ENCODE measurements around the gene ABCD3. TPM values are rescaled to one million over a fixed set of nuclear protein-coding genes. Genes with fewer than 3 reads are reported as not detected.
A peak's percentile ranks its signal among the peaks of the same experiment; 100 is the strongest.

Gene ABCD3
- total RNA-seq, 1 donor from 2014 or later: 25.8 TPM

DNA sequence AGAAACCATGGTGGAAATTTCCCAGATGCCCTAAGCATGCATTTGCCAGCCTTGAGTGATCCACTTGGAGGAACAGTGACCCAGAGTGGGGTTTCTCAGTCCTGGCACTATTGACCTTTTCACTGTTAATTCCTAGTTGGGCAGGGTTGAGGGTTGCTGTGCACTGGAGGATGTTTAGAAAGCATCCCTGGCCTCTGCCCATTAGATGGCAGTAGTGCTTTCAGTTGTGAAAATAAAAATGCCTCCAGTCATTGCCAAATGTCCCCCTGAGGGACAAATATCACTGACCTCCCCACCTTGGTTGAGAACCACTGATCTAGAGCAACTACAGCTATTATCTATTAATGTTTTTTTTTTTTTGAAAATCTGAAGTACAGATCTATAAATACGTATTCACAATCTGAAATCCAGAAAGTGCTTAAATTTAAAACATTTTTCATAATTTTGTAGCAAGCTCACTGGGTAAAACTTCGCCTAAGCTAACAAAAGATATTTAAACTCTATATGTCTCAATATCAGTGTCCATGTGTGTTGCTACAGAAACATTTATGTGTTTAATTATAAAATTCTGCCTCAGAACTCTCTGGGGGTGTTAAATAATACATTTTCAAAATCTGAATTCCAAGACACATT is 96.0 kb downstream of the ABCD3 start:
- TF ChIP-seq, protein P1, sequence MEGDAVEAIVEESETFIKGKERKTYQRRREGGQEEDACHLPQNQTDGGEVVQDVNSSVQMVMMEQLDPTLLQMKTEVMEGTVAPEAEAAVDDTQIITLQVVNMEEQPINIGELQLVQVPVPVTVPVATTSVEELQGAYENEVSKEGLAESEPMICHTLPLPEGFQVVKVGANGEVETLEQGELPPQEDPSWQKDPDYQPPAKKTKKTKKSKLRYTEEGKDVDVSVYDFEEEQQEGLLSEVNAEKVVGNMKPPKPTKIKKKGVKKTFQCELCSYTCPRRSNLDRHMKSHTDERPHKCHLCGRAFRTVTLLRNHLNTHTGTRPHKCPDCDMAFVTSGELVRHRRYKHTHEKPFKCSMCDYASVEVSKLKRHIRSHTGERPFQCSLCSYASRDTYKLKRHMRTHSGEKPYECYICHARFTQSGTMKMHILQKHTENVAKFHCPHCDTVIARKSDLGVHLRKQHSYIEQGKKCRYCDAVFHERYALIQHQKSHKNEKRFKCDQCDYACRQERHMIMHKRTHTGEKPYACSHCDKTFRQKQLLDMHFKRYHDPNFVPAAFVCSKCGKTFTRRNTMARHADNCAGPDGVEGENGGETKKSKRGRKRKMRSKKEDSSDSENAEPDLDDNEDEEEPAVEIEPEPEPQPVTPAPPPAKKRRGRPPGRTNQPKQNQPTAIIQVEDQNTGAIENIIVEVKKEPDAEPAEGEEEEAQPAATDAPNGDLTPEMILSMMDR (IDR thresholded peaks at IDR 0.05; ENCODE audit: insufficient read depth, low read length, poor library complexity, severe bottlenecking): peak; percentile 81

DNA sequence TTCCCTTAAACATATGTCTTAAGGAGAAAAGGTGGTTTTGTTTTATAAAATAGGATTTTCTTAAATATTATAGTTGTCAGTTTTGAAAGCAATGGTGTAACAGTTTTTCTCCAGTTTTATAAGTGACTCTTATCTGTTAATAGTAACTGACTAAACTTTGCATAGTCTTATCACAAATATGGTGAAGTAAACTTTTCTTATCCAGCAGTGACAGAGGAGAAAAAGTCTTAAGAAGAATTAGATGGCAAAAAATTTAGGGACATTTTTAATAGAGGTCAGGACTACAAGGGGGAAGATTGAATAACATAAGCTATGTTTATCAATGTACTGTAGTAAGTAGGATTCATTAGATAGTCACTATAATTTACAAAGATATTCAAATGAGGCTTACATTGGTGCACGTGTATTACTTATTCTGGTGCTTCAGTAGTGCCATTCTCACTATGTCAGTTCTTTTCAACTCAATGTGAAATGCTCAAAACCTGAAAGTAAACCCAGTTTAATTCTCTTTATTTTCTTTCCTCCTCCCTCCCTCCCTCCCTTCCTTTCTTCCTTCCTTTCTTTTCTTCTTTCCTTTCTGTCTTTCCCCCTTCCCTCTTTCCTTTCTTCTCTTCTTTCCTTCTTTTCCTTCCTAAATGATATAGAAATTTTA is 97.2 kb downstream of the ABCD3 start:
- no peaks in the 10 kb centered on the region for H3K27me3 ChIP-seq (ENCODE audit: control insufficient read depth, insufficient read depth, low read length)
- no peaks in the 10 kb centered on the region for H3K36me3 ChIP-seq (ENCODE audit: control insufficient read depth, insufficient read depth, low read length)
- TF ChIP-seq, protein P1 (IDR thresholded peaks at IDR 0.05; ENCODE audit: insufficient read depth, low read length, poor library complexity, severe bottlenecking): no peak
- DNase-seq (ENCODE audit: low read depth): no peak
- no peak overlapping the region for H3K4me3 ChIP-seq (ENCODE audit: low read depth, low read length)

More for the DNA sequence above, 96.0 kb downstream of the ABCD3 start:
- DNase-seq (ENCODE audit: low read depth): no peak
- Histone ChIP-seq H3K27me3 (ENCODE audit: control insufficient read depth, insufficient read depth, low read length) (no peaks in the 10 kb centered on the region), H3K4me3 (ENCODE audit: low read depth, low read length) (no peak overlapping the region), H3K36me3 (ENCODE audit: control insufficient read depth, insufficient read depth, low read length) (no peaks in the 10 kb centered on the region)

DNA sequence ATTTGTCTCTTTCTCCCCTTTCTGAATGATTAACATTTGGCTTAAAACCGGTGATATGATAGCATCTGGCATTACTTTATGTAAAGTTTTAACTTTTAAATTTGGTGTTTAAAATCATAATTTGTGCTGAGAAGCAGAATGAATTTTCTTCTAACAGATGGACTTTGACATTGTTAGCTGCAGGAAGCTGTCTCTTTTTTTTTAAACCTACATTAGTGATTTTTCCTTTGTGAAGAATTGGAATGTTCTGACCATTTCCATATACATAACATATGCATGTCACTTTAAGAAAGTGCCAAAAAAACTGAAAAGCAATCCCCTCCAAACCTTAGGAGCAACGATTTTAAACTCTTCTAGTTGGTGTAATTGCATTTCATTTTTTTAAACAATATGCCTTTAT is 101.2 kb downstream of the ABCD3 start:
- H3K27me3 ChIP-seq (ENCODE audit: control insufficient read depth, insufficient read depth, low read length): no peaks in the 10 kb centered on the region
- H3K36me3 ChIP-seq (ENCODE audit: control insufficient read depth, insufficient read depth, low read length): no peaks in the 10 kb centered on the region
- DNase-seq (ENCODE audit: low read depth): no peak
- no peak overlapping the region for H3K4me3 ChIP-seq (ENCODE audit: low read depth, low read length)
- TF ChIP-seq, protein P1 (IDR thresholded peaks at IDR 0.05; ENCODE audit: insufficient read depth, low read length, poor library complexity, severe bottlenecking): no peak

DNA sequence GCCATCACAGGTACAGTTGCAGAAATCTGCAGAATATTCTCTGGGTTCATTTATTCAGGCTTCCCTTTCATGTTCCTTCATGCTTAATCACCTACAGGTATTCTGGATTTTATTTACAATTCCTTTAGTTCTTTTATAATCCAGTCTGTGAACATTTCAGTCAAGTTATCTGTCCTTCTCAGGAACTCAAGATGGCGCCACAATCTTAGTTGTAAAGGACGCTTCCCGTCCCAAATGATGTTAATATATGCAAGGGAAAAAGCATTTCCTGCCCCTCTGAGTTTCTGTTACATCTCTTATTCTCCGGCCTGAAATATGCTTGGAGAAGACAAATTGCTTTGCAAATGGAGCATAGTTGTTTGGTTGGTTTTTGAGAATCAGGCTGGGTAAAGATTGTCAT is 104.1 kb downstream of the ABCD3 start:
- no peaks in the 10 kb centered on the region for H3K36me3 ChIP-seq (ENCODE audit: control insufficient read depth, insufficient read depth, low read length)
- no peak for DNase-seq (ENCODE audit: low read depth)
- H3K4me3 ChIP-seq (ENCODE audit: low read depth, low read length): no peak overlapping the region
- TF ChIP-seq, protein P1 (IDR thresholded peaks at IDR 0.05; ENCODE audit: insufficient read depth, low read length, poor library complexity, severe bottlenecking): peak; percentile 54
- H3K27me3 ChIP-seq (ENCODE audit: control insufficient read depth, insufficient read depth, low read length): no peaks in the 10 kb centered on the region

DNA sequence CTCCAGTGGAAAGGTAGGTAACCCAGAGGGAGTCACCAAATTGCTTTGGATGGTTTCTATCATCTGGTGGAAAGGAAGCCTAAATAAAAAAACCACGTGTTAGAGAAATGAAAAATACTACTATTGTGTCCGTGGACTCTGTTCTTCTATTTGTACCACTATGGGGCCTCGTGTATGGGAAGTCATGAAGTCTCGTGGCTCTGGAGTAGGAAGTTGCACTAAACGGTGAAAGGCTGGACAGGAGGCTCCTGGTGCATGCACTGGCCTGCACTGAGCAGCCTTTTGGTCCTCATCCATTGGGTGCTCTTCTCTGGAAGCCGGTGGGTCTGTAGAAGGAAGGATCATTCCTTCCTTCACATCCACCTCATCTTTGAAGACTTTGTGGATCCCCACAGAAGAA is 106.3 kb downstream of the ABCD3 start:
- Histone ChIP-seq H3K36me3 (ENCODE audit: control insufficient read depth, insufficient read depth, low read length) (no peaks in the 10 kb centered on the region), H3K4me3 (ENCODE audit: low read depth, low read length) (no peak overlapping the region), H3K27me3 (ENCODE audit: control insufficient read depth, insufficient read depth, low read length) (no peaks in the 10 kb centered on the region)
- TF ChIP-seq, protein P1 (IDR thresholded peaks at IDR 0.05; ENCODE audit: insufficient read depth, low read length, poor library complexity, severe bottlenecking): no peak
- DNase-seq (ENCODE audit: low read depth): no peak

Data from kidney epithelial cell (primary cell).